Placental epithelial cell (primary cell): Measurements from ENCODE around the gene CNTN3. TPM values are rescaled to one million over a fixed set of nuclear protein-coding genes. Genes with fewer than 3 reads are reported as not detected.

Source experiments
- total RNA-seq: library from RNA; depleted of rRNA; stranded (reverse); fragments of >200 nt; gene quantifications from 2 replicates; pipeline ENCODE4 v1.2.3, GENCODE V29; 2012

Gene CNTN3
- 3.3 and 3.9 TPM in 2 replicates for total RNA-seq

DNA sequence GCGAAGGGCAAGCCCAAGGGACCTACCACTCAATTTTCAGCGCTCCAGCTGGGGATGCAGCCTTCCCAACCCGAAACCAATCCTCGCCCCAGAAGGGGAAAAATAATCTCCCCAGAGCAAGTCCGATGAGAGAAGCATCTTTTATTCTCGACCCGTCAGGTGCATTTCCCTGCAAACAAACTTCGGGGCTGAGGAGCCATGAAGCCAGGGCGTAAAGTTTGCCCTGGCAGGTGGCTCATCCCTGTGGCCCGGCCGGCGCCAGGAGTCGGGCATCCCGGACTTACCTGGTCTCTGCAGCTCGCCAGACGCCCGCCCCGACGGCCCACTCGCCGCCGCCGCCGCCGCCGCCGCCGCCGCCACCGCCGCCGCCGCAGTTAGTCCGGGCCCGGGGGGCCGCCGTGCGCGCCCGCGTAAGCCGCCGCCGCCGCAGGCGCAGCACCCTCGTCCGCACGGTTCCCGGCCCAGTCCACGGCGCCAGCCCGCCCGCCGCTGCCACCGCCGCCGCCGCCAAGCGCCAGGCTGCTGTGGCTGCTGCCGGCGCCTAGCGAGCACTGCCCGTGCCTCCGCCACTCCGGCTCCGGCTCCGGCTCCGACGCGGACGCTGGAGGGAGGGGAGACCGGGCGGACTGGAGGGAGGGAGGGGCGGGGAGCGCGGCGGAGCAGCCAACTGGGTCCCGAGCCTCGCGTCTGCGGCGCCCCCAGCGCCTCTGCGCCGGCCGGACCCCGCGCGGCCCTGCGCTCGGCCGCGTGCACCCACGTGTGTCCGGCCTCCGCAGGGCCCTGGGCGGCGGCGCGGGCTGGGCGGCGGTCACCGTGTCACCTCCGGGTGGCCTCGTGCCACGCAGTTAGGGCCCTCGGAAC, at the start of gene CNTN3:
Gene CNTN3 (minus strand): TSS at position 553 of the 861 bp plus-strand sequence. CDS start 93,547 bp downstream, outside the sequence.

